WTC11 (cell line): ENCODE data around the gene SEC24A. TPM values are rescaled to one million over a fixed set of nuclear protein-coding genes. Genes with fewer than 3 reads are reported as not detected.

ENCODE experiments used
- ATAC-seq: fragments of 200-7000 bp; cut with Tn5 transposase; 2 replicates; pipeline ENCODE4 v1.10.0; 2021; ENCODE audit warnings: mild to moderate bottlenecking, moderate library complexity
- CTCF ChIA-PET: fragments of 300-600 bp; sonication (Branson Sonifier 250); formaldehyde crosslinking; loops from one replicate; lab custom pipeline; 2021; ENCODE audit warnings: antibody characterized with exemption; lab: Charles Lee
- POLR2A ChIA-PET: fragments of 350-600 bp; sonication (Branson Sonifier 250); formaldehyde crosslinking; loops from one replicate; lab custom pipeline; 2021; ENCODE audit warnings: antibody characterized with exemption; lab: Charles Lee
- DNase-seq: peaks from one replicate; pipeline ENCODE4 v3.0.0; 2021; ENCODE audit warnings: low spot score
- H3K27ac Mint-ChIP-seq: 2 replicates; pipeline ENCODE4 v1.8.0; 2021; ENCODE audit warnings: mixed read lengths
- H3K27me3 Mint-ChIP-seq: 2 replicates; pipeline ENCODE4 v1.8.0; 2021; ENCODE audit warnings: low read depth, mild to moderate bottlenecking, moderate library complexity, mixed read lengths
- H3K36me3 Mint-ChIP-seq: 2 replicates; pipeline ENCODE4 v1.8.0; 2021; ENCODE audit warnings: mixed read lengths
- H3K4me1 Mint-ChIP-seq: 2 replicates; pipeline ENCODE4 v1.8.0; 2022; ENCODE audit warnings: mixed read lengths
- H3K4me3 Mint-ChIP-seq: 2 replicates; pipeline ENCODE4 v1.8.0; 2021; ENCODE audit warnings: mild to moderate bottlenecking, moderate library complexity, mixed read lengths
- H3K9me3 Mint-ChIP-seq: 2 replicates; pipeline ENCODE4 v1.8.0; 2021; ENCODE audit warnings: mixed read lengths
- ATF2 ChIP-seq: sonication (generic); formaldehyde crosslinking; IDR thresholded peaks from 2 replicates; pipeline ENCODE4 v1.8.1; 2022; ENCODE audit warnings: low read depth, missing genetic modification reagents, borderline replicate concordance
- CBFB ChIP-seq: sonication (generic); formaldehyde crosslinking; IDR thresholded peaks from 2 replicates; pipeline ENCODE4 v1.8.1; 2022; ENCODE audit warnings: mild to moderate bottlenecking, low read depth, missing genetic modification reagents
- E2F5 ChIP-seq: sonication (generic); formaldehyde crosslinking; IDR thresholded peaks from 2 replicates; pipeline ENCODE4 v1.8.1; 2022; ENCODE audit warnings: mild to moderate bottlenecking, moderate library complexity, missing genetic modification reagents
- ELF4 ChIP-seq: sonication (generic); formaldehyde crosslinking; IDR thresholded peaks from 2 replicates; pipeline ENCODE4 v1.8.1; 2022; ENCODE audit warnings: low read depth, mild to moderate bottlenecking, moderate library complexity, missing genetic modification reagents
- FOXP1 ChIP-seq: sonication (generic); formaldehyde crosslinking; IDR thresholded peaks from 2 replicates; pipeline ENCODE4 v1.8.0; 2022; ENCODE audit warnings: missing genetic modification reagents, mild to moderate bottlenecking, moderate library complexity, borderline replicate concordance
- HMGA2 ChIP-seq: fragments of 250-450 bp; sonication (Bioruptor Pico); IDR thresholded peaks from 2 replicates; pipeline ENCODE4 v1.4.0; 2021; ENCODE audit warnings: mild to moderate bottlenecking, moderate library complexity
- IRF2 ChIP-seq: sonication (generic); formaldehyde crosslinking; IDR thresholded peaks from 2 replicates; pipeline ENCODE4 v1.8.0; 2022; ENCODE audit warnings: low read depth, missing genetic modification reagents, borderline replicate concordance
- MXD4 ChIP-seq: fragments of 250-450 bp; sonication (Bioruptor Pico); IDR thresholded peaks from 2 replicates; pipeline ENCODE4 v1.8.0; 2021; ENCODE audit warnings: mild to moderate bottlenecking, moderate library complexity, borderline replicate concordance
- NR2C2 ChIP-seq: sonication (generic); formaldehyde crosslinking; IDR thresholded peaks from 2 replicates; pipeline ENCODE4 v1.8.0; 2022; ENCODE audit warnings: mild to moderate bottlenecking, missing genetic modification reagents
- SP1 ChIP-seq: sonication (generic); formaldehyde crosslinking; conservative IDR thresholded peaks from 2 replicates; pipeline ENCODE4 v1.8.1; 2022; ENCODE audit warnings: missing genetic modification reagents
- TCF7 ChIP-seq: sonication (generic); formaldehyde crosslinking; IDR thresholded peaks from 2 replicates; pipeline ENCODE4 v1.8.0; 2022; ENCODE audit warnings: mild to moderate bottlenecking, low read depth, missing genetic modification reagents, moderate library complexity
- TEAD1 ChIP-seq: sonication (generic); formaldehyde crosslinking; IDR thresholded peaks from 2 replicates; pipeline ENCODE4 v1.8.0; 2022; ENCODE audit warnings: mild to moderate bottlenecking, missing genetic modification reagents
- ZNF317 ChIP-seq: sonication (generic); formaldehyde crosslinking; IDR thresholded peaks from 2 replicates; pipeline ENCODE4 v1.8.1; 2023; ENCODE audit warnings: low read depth, mild to moderate bottlenecking, moderate library complexity, missing genetic modification reagents, borderline replicate concordance
- ZNF532 ChIP-seq: fragments of 250-450 bp; sonication (Bioruptor Pico); IDR thresholded peaks from 2 replicates; pipeline ENCODE4 v1.9.0; 2021; ENCODE audit warnings: mild to moderate bottlenecking, borderline replicate concordance
- total RNA-seq: library from RNA; stranded (reverse); gene quantifications from 3 replicates; pipeline ENCODE4 v1.2.3, GENCODE V29; 2021
- TF ChIP-seq, protein P1 (sequence below): sonication (generic); formaldehyde crosslinking; IDR thresholded peaks from 2 replicates; pipeline ENCODE4 v1.8.1; 2022; ENCODE audit warnings: missing genetic modification reagents, borderline replicate concordance
- TF ChIP-seq, protein P2 (sequence below): sonication (generic); formaldehyde crosslinking; IDR thresholded peaks from 2 replicates; pipeline ENCODE4 v1.8.1; 2023; ENCODE audit warnings: mild to moderate bottlenecking, missing genetic modification reagents
- TF ChIP-seq, protein P3 (sequence below): sonication (generic); formaldehyde crosslinking; conservative IDR thresholded peaks from 2 replicates; pipeline ENCODE4 v1.8.1; 2023; ENCODE audit warnings: mild to moderate bottlenecking, low read depth, missing genetic modification reagents, moderate library complexity
- TF ChIP-seq, protein P4 (sequence below): fragments of 250-450 bp; sonication (Bioruptor Pico); conservative IDR thresholded peaks from 2 replicates; pipeline ENCODE4 v1.9.0; 2021; ENCODE audit warnings: mild to moderate bottlenecking

Gene SEC24A
- total RNA-seq, 1 experiment from 2014 or later, result 30.5 TPM

GRCh38 chr5:134642931-134643530, 5.6 kb upstream of the SEC24A start (continued):
- no peak for TF ChIP-seq ZNF532 (CRISPR knock-in tag)
- no peak for TF ChIP-seq NR2C2 (CRISPR knock-in tag)
- TF ChIP-seq SP1 (CRISPR knock-in tag), result no peak
- TF ChIP-seq HMGA2 (CRISPR knock-in tag), result no peak
- TF ChIP-seq TEAD1 (CRISPR knock-in tag), result no peak

DNA sequence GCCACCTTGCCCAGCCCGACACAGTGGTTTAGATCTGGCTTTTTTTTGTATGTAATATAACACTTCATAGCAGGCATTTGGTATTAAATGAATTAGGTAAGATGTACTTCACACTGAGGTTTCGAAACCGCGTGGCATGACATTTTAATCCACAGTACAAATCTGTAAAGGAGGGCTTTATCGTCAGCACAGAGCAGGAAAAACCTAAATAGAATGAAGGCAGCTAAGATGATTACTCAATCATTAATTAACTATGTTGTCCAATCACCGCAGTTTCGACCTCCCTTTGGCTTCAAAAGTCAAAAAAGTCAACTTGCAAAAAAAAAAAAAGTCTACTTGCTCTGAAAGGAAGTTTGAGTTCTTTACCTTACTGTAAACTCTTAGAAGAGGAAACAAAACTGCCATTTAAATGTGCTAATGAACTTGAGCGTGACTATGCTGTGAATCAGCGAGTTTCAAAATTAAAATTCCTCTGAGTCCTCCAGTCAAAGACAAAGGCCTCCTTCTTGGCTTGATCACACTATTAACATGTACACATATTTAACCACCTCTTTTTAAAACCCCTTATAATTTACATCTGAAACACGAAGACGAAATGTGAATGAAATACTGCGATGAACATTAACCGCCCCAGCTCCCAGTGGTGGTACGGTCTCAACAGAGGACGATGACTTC, 698 bp upstream of the SEC24A start:
- CTCF ChIA-PET, result interaction anchor here (2.8 kb wide), 1 partner anchor 61 kb away, joined by 22 read pairs; no protein-coding TSS in a partner anchor
- Mint-ChIP-seq H3K4me1 (peaks cover 14% of the 10 kb centered on the region), H3K36me3 (peaks cover 2% of the 10 kb centered on the region; the same call in 1 of the 2 replicates), H3K4me3 (peak overlapping the region; percentile 88), H3K27me3 (no peaks in the 10 kb centered on the region), H3K9me3 (no peaks in the 10 kb centered on the region), H3K27ac (peak overlapping the region; percentile 99)
- ATAC-seq (no peak), DNase-seq (no peak)
- POLR2A ChIA-PET, result interaction anchor here (1.3 to 1.7 kb wide), 2 partner anchors 16 to 56 kb away, joined by 7 read pairs; partner anchors contain the start of gene SAR1B
- TF ChIP-seq MXD4 (CRISPR knock-in tag), result no peak
- TF ChIP-seq CBFB (CRISPR knock-in tag), result no peak
- TF ChIP-seq, protein P1, sequence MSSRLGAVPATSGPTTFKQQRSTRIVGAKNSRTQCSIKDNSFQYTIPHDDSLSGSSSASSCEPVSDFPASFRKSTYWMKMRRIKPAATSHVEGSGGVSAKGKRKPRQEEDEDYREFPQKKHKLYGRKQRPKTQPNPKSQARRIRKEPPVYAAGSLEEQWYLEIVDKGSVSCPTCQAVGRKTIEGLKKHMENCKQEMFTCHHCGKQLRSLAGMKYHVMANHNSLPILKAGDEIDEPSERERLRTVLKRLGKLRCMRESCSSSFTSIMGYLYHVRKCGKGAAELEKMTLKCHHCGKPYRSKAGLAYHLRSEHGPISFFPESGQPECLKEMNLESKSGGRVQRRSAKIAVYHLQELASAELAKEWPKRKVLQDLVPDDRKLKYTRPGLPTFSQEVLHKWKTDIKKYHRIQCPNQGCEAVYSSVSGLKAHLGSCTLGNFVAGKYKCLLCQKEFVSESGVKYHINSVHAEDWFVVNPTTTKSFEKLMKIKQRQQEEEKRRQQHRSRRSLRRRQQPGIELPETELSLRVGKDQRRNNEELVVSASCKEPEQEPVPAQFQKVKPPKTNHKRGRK, result no peak
- no peak for TF ChIP-seq IRF2 (CRISPR knock-in tag)
- TF ChIP-seq ATF2 (CRISPR knock-in tag), result no peak
- TF ChIP-seq ELF4 (CRISPR knock-in tag), result no peak
- TF ChIP-seq, protein P2, sequence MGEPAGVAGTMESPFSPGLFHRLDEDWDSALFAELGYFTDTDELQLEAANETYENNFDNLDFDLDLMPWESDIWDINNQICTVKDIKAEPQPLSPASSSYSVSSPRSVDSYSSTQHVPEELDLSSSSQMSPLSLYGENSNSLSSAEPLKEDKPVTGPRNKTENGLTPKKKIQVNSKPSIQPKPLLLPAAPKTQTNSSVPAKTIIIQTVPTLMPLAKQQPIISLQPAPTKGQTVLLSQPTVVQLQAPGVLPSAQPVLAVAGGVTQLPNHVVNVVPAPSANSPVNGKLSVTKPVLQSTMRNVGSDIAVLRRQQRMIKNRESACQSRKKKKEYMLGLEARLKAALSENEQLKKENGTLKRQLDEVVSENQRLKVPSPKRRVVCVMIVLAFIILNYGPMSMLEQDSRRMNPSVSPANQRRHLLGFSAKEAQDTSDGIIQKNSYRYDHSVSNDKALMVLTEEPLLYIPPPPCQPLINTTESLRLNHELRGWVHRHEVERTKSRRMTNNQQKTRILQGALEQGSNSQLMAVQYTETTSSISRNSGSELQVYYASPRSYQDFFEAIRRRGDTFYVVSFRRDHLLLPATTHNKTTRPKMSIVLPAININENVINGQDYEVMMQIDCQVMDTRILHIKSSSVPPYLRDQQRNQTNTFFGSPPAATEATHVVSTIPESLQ (CRISPR knock-in tag), result no peak
- no peak for TF ChIP-seq FOXP1 (CRISPR knock-in tag)
- TF ChIP-seq, protein P3, sequence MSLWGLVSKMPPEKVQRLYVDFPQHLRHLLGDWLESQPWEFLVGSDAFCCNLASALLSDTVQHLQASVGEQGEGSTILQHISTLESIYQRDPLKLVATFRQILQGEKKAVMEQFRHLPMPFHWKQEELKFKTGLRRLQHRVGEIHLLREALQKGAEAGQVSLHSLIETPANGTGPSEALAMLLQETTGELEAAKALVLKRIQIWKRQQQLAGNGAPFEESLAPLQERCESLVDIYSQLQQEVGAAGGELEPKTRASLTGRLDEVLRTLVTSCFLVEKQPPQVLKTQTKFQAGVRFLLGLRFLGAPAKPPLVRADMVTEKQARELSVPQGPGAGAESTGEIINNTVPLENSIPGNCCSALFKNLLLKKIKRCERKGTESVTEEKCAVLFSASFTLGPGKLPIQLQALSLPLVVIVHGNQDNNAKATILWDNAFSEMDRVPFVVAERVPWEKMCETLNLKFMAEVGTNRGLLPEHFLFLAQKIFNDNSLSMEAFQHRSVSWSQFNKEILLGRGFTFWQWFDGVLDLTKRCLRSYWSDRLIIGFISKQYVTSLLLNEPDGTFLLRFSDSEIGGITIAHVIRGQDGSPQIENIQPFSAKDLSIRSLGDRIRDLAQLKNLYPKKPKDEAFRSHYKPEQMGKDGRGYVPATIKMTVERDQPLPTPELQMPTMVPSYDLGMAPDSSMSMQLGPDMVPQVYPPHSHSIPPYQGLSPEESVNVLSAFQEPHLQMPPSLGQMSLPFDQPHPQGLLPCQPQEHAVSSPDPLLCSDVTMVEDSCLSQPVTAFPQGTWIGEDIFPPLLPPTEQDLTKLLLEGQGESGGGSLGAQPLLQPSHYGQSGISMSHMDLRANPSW (CRISPR knock-in tag), result no peak
- TF ChIP-seq TEAD1 (CRISPR knock-in tag), result no peak
- no peak for TF ChIP-seq E2F5 (CRISPR knock-in tag)
- TF ChIP-seq, protein P4, sequence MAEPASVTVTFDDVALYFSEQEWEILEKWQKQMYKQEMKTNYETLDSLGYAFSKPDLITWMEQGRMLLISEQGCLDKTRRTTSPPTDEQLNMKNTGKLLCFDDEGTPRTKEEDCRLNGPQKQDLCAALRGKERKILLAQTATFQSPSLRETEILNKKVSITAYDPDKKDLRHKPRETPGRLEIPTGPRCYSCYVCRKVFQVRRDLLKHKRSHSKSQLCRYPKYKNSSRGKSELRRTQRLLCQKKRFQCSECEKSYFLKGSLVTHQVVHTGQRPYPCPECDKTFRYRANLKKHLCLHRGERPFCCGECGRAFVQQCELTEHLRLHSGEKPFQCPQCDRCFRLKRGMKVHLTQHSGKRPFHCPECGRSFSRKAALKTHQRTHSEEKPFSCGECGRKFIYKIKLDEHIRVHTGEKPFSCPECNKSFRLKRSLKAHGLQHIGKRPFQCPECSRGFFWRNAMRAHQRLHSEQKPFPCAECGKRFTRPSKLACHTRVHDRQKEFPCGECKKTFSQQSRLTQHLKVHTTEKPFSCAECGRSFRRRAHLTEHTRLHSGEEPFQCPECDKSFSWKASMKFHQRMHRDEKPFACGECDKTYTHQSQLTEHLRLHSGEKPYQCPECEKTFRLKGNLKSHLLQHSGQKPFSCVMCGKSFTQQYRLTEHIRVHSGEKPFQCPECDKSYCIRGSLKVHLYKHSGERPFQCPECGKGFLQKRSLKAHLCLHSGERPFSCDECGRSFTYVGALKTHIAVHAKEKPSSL (CRISPR knock-in tag), result no peak
- TF ChIP-seq TCF7, result no peak
- no peak for TF ChIP-seq ZNF317 (CRISPR knock-in tag)
